HG03135 (cell line): Measurements from ENCODE around the gene FBXO30.

Experiments used
- ATAC-seq: cut with Tn5 transposase; IDR thresholded peaks from one replicate; pipeline ENCODE4 v1.9.1; 2021; ENCODE audit warnings: mild to moderate bottlenecking, moderate library complexity; ENCODE audit not compliant: unreplicated experiment

FBXO30 gene, protein sequence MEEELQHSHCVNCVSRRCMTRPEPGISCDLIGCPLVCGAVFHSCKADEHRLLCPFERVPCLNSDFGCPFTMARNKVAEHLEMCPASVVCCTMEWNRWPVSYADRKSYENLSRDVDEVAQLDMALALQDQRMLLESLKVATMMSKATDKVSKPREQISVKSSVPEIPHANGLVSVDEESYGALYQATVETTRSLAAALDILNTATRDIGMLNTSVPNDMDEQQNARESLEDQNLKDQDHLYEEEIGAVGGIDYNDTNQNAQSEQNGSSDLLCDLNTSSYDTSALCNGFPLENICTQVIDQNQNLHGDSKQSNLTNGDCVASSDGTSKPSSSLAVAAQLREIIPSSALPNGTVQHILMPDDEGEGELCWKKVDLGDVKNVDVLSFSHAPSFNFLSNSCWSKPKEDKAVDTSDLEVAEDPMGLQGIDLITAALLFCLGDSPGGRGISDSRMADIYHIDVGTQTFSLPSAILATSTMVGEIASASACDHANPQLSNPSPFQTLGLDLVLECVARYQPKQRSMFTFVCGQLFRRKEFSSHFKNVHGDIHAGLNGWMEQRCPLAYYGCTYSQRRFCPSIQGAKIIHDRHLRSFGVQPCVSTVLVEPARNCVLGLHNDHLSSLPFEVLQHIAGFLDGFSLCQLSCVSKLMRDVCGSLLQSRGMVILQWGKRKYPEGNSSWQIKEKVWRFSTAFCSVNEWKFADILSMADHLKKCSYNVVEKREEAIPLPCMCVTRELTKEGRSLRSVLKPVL

GRCh38 chr6:145814501-145815308 lies at the start of gene FBXO30:
Gene FBXO30, minus strand, starts transcription at chr6:145814795. Its CDS starts 8,390 bp downstream, at chr6:145806405.
- ATAC-seq, result peak; percentile 76

DNA sequence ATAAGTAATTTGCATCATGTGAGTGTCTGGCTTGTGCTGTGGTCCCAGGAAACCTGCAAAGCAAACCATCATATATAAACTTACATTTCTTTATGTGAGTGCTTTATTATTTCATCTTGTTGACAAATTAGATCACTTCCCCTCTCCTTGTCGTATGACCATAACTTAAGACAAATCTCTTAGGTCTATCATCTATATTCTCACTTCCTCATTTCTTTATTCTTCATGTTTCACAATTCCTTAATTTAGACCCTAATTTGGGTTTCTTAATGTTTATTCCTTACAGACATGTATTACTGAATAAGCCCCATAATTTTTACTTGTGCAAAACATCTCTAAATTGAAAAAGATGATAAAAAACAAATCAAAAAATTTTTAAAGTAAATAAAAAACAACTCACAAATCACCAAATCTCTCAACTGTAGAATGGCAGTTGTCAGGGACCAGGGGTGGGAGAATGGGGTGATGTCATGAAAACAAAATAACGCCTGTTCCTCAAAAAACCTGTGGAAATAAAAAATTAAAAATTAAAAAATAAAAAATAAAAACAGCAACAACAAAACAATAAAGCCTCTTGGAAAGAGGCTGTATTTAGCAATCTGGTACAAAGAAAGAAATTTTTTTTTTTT lies 49.5 kb upstream of the FBXO30 start:
- ATAC-seq, result no peak

DNA sequence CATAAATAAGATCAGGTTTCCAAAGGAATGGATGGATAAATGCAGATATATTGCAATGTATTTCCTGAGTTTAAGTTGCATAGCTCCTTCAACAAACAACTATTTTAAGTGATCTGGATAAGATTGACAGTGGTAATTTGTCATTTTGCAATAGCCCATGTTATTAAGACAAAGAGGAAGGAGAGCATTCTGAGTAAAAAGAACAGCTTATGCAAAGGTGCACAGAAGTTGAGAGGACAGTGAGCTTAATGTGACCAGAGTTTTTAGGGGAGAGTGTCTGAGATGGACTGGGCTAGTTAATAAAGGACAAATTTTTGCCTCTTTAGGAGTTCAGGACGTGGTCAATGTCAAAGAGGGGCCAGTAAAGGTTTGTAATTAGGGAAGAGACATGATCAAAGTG lies 48.8 kb upstream of the FBXO30 start:
- no peak for ATAC-seq

GRCh38 chr6:145860562-145860961 lies 46.0 kb upstream of the FBXO30 start:
- ATAC-seq, result no peak

DNA sequence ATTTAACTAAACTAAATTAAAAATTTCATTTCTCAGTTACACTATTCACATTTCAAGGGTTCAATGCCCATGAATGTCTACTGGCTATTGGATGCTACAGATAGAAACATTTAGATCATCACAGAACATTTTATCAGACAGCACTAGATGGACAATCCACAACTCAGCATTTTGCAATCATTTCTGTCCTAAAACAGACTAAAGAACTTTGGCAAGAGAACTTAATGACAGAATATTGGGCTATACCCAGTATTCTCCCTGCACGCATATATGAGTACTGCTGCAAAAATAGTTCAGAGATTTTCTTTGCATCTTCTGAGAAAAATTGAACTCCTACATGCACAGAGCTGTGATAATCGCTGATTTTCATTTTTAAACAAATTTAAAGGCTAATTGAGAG lies 36.1 kb upstream of the FBXO30 start:
- no peak for ATAC-seq

DNA sequence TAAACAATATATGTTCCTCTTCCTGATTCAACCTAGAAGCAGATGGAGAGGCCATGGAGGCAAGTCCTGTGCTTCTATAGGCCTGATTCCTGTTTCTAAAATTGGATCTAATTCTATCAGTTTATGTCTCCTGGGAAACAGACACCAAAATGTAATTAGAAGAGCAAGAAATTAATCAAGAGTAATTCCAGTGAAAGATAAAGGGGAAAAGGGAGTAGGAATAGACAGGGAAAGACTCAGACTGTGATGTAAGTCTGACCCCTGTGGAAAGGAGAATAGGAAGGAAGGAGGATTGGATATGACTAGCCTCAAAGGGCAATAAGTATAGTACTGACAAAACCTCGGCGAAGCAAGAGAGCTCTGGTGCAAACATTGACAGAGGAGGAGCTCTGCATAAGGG lies 33.9 kb upstream of the FBXO30 start:
- ATAC-seq, result no peak

GRCh38 chr6:145845557-145845956 lies 31.0 kb upstream of the FBXO30 start:
- no peak for ATAC-seq

- ATAC-seq, result no peak
Observed at GRCh38 chr6:145844933-145845540, 30.4 kb upstream of the FBXO30 start.

DNA sequence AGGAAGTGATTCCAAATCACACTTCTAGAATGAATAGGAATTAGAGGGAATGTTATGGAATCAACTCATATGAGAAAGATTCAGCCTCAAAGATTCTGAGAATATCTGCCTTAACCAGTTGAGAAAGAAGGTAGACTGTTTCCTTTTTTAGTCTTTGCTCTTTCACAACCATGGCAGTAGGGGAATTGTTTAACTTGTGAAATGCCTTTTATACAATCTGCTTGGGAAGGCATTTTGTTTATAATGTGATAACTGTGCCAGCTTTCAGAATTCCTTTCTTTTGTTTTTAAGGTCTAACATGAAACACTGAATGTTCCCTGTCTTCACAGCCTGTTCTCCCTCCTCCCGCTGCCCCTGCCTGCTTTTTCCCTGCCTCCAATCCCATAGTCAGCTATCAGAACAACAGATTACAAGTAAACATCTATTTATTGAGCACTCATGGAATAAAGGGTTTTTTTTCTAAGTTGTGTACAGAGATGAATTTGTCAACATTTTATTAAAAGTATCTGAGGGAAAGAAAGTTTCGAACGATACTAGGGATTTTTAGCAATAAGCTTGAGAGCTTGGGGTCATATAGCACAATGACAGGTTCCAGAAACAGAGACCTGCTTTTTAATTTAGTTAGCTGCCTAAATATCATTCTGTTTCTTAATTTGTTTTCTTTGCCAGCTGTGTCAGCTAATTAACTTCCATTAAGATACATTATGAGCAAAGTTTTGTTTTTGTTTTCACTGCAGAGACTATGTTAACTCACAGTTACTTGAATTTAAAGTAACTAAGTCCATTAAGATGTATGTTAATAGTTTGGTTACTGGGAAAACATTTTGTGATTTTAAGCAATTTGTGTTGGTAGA lies 28.3 kb upstream of the FBXO30 start:
- ATAC-seq, result no peak

DNA sequence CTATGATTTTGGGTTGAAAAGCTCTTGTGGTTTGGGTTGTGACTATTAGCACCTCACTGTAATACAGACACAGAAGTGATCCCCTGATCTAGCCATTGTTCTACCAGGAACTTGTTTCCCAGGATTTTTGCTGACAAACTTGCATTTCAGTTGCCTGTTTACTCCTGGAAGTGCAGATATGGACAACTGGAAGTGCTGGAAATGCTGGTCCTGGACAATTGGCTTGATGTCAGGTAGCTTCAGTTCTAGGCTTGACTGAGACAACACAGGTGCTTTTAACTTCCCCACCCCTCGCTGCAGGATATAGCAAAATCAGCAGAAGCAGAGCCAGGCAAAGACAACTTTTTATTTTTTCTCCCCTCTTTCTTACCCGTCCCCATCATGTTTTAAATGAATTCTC lies 27.1 kb upstream of the FBXO30 start:
- no peak for ATAC-seq

- no peak for ATAC-seq
Observed at GRCh38 chr6:145839653-145840052, 25.1 kb upstream of the FBXO30 start.

DNA sequence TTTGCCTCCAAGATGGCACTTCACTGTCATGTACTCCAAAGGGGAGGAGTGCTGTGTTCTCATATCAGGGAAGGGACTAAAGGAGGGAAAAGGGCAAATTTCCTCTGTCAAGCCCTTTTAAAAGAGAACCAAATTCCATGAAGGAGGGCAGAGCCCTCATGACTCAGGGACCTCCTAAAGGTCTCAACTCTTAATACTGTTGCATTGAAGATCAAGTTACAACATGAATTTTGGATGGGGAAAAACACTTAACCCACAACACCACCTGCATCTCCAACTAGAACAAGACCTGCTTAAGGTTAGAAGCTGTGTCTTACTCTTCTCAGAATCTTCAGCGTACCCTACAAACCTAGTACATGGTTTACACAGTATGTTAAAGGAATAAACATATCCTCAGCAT lies 23.7 kb upstream of the FBXO30 start:
- ATAC-seq, result no peak

DNA sequence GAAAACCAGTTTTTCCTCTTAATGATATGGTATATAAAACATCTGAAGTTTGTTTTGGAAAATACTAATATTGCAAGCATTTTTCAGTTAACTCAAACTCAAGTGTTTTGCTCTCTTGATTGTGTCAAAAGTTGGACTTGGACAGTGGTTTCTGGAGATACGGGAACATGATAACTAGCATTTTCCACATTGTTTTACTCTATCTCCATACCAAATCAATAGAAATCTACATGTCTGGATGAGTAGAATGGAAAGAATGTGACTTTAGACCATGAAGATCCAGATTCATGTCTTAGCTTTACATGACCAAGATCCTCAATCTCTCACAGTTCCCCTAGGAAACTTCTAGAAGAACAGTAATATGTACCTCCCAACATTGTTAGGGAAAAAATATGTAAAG lies 22.2 kb upstream of the FBXO30 start:
- ATAC-seq, result no peak

- no peak for ATAC-seq
Observed at GRCh38 chr6:145836170-145836569, 21.6 kb upstream of the FBXO30 start.

GRCh38 chr6:145830612-145831011 lies 16.0 kb upstream of the FBXO30 start:
- ATAC-seq, result no peak

DNA sequence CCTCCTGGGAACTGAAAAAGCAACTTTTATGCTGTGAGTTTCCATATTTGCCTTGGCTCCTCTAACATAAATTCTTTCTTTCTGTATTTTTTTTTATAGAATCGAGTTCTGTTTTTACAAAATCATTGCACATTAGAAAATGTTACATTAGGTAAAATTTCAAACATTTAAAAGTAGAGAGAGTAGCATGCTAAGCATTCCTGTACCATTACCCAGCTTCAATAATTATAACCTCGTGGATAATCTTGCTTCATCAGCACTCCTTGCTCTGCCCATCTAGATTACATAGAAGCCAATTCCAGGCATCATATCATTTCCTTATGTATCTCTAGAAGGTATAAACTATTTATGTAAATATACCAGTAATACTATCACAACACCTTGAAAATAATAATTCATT lies 15.4 kb upstream of the FBXO30 start:
- ATAC-seq, result no peak

DNA sequence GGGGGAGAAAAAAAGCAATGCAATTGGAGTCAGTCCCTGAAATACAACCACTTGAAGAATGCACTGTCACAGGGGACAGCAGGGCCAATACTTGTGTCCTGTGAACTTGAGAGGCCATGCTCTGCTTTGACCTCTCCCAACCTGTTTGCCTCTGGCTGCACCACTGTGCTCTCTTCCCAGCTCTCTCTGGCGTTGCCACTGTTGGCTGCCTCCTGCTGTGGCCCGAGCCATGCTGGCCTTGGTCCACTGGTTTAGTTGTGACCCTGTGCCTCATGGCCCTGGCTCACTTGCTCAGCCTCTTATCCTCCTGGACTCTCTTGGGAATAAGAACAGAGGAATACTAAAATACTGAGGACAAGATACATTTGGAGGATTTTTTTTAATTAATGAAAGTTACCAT lies 14.5 kb upstream of the FBXO30 start:
- ATAC-seq, result no peak

- ATAC-seq, result no peak
Observed at GRCh38 chr6:145824344-145824743, 9.7 kb upstream of the FBXO30 start.

DNA sequence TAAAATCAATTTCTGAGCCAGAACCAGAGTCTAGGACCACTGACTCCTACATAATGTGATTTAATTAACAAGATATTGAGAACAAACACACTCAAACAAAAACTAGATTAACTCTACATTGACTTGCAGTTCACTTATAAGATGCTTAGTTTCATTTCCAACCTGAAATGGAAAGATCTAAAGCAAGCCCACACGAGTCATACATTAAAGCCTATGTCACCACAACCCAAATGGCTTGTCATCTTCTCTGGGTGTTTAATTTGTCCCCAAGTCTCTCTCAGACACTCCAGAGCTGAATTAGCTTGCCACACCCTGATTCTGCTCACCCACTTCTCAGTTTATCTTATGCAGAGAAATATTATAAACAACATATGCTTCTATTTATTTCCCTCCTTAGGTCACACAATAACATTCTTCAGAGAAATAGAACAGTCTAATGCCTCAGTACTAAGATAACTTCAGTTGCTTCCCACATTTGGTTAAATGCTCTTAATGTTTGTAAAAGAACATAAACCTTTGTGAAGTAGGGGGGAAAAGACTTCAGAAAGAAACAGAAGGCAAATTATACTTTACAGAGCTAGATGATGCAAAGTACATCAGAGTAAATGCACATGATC lies 8.8 kb upstream of the FBXO30 start:
- peak; percentile 60 for ATAC-seq
